Measurements from ENCODE around the gene TRIM2. TPM values are rescaled to one million over a fixed set of nuclear protein-coding genes. Genes with fewer than 3 reads are reported as not detected.

Gene TRIM2
- total and polyA plus RNA-seq, 2 of the 8 experiments (the other 6 are each of a cell fraction or from before 2014, with no cell fraction given): 34.0 to 59.8 TPM

GRCh38 chr4:153209410-153209809 lies 5.2 kb downstream of the TRIM2 start:
- Histone ChIP-seq H3K27me3 (replicated peaks in 1 of 4; ENCODE audit: control insufficient read depth in 3 of 4, extremely low read depth in 1 of 4, insufficient read depth in 3 of 4, low read length in 3 of 4) (no peaks in the 10 kb centered on the region; a peak in 1 of 7 replicates), H4K5ac (ENCODE audit: insufficient read length, low read depth, low read length) (no peak overlapping the region), H2AK5ac (ENCODE audit: low read depth, low read length) (no peak overlapping the region), H3K4ac (replicated peaks; ENCODE audit: insufficient read length, low read depth, low read length) (no peak overlapping the region), H2BK20ac (ENCODE audit: low read length) (no peak overlapping the region), H3K23me2 (ENCODE audit: low read depth, low read length) (peaks cover 11% of the 10 kb centered on the region), H3K9ac (replicated peaks in 1 of 4; ENCODE audit: extremely low read depth in 1 of 4, low read depth in 3 of 4, low read length in 3 of 4) (no peak overlapping the region), H2AFZ (ENCODE audit: low read length) (no peak overlapping the region), H4K20me1 (replicated peaks in 1 of 2; ENCODE audit: control insufficient read depth in 1 of 2, insufficient read depth in 2 of 2, low read length in 2 of 2) (no peaks in the 10 kb centered on the region), H3K79me2 (ENCODE audit: control insufficient read depth in 1 of 2, insufficient read depth in 2 of 2, low read length in 2 of 2) (peaks cover 0 to 4% of the 10 kb centered on the region in 2 experiments; a peak in 2 of 4 replicates), H2BK15ac (ENCODE audit: low read length) (no peak overlapping the region), H2BK12ac (ENCODE audit: low read depth, low read length) (no peak overlapping the region), H2BK120ac (replicated peaks; ENCODE audit: low read depth, low read length) (no peak overlapping the region), H3K27ac (ENCODE audit: low read depth, low read length) (no peak overlapping the region), H3K18ac (ENCODE audit: extremely low read depth, low read length) (no peak overlapping the region), H3K14ac (ENCODE audit: insufficient read length) (no peak overlapping the region), H3K23ac (ENCODE audit: insufficient read length) (no peak overlapping the region), H3K4me1 (replicated peaks in 1 of 4; ENCODE audit: control insufficient read depth in 3 of 4, insufficient read depth in 4 of 4, low read length in 3 of 4) (peaks cover 9 to 31% (median 24%) of the 10 kb centered on the region in 4 experiments), H4K91ac (replicated peaks; ENCODE audit: insufficient read length, low read length) (no peak overlapping the region), H3K56ac (replicated peaks; ENCODE audit: insufficient read length, low read depth, low read length) (no peak overlapping the region), H3K4me3 (ENCODE audit: extremely low read depth in 1 of 4, insufficient read depth in 2 of 4, low read depth in 3 of 4, low read length in 4 of 4) (no peak overlapping the region), H3K36me3 (ENCODE audit: control insufficient read depth in 2 of 4, insufficient read depth in 4 of 4, low read length in 3 of 4) (no peaks in the 10 kb centered on the region; a peak in 1 of 8 replicates), H4K8ac (ENCODE audit: extremely low read depth, insufficient read depth, low read length) (no peak overlapping the region), H2BK5ac (ENCODE audit: low read depth, low read length) (no peak overlapping the region), H3K4me2 (ENCODE audit: insufficient read depth in 1 of 2, low read depth in 2 of 2, low read length in 2 of 2) (no peak overlapping the region), H3K9me3 (ENCODE audit: insufficient read depth in 2 of 2, low read depth in 1 of 2, low read length in 1 of 2) (no peaks in the 10 kb centered on the region), H3K79me1 (ENCODE audit: low read depth, low read length) (peaks cover 2% of the 10 kb centered on the region)
- CTCF ChIA-PET (ENCODE audit: partially characterized antibody): interaction anchor here (0.6 to 1.0 kb wide), 3 partner anchors 21 to 216 kb away, joined by 3 read pairs; no protein-coding TSS in a partner anchor
- 70% methylated on average over 5 of the region's 5 CpGs; no CpG with 5 or more reads in 1 of the 2 experiments for WGBS, 2 experiments (ENCODE audit: extremely low coverage in 1 of 2, insufficient coverage in 1 of 2, insufficient read length in 1 of 2, insufficient replicate concordance in 2 of 2, low coverage in 1 of 2, low lambda C conversion rate in 2 of 2, missing lambda C conversion rate in 1 of 2)
- TF ChIP-seq SUZ12 (IDR thresholded peaks at IDR 0.05; ENCODE audit: low read length) (no peak), TCF12 (IDR thresholded peaks at IDR 0.05; ENCODE audit: low read depth, low read length) (peak; percentile 39; the same call in 1 of the 2 replicates), SP4 (IDR thresholded peaks at IDR 0.05; ENCODE audit: low read length) (no peak), GABPA (IDR thresholded peaks at IDR 0.05; ENCODE audit: borderline replicate concordance, insufficient read depth, low read length) (no peak), RAD21 (IDR thresholded peaks at IDR 0.05 in 1 of 2, conservative IDR thresholded peaks at IDR 0.05 in 1 of 2; ENCODE audit: low read depth in 2 of 2, low read length in 2 of 2) (no peak)
- TF ChIP-seq, protein P1, sequence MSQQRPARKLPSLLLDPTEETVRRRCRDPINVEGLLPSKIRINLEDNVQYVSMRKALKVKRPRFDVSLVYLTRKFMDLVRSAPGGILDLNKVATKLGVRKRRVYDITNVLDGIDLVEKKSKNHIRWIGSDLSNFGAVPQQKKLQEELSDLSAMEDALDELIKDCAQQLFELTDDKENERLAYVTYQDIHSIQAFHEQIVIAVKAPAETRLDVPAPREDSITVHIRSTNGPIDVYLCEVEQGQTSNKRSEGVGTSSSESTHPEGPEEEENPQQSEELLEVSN (IDR thresholded peaks at IDR 0.05): 0 out of 2 replicates have a peak, but pooled peaks have one; percentile 30
- TF ChIP-seq, protein P2, sequence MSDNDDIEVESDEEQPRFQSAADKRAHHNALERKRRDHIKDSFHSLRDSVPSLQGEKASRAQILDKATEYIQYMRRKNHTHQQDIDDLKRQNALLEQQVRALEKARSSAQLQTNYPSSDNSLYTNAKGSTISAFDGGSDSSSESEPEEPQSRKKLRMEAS (IDR thresholded peaks at IDR 0.05): peak; percentile 20; the same call in 1 of the 2 replicates
- DNase-seq (ENCODE audit: low read depth in 1 of 2, low spot score in 2 of 2) (no peak), FAIRE-seq (no peak)
- POLR2A ChIA-PET (ENCODE audit: partially characterized antibody): interaction anchor here (0.7 kb wide), 1 partner anchor 53 kb away, joined by 3 read pairs; no protein-coding TSS in a partner anchor
